GM10847 (cell line): ENCODE results near the gene AFAP1L2.

ENCODE experiments used
- POLR2A ChIP-seq: IDR thresholded peaks from 2 replicates; pipeline ENCODE4 v1.6.1; 2011; ENCODE audit not compliant: insufficient read length; ENCODE audit errors: extremely low read depth

AFAP1L2 gene

GRCh38 chr10:114429581-114430335 is 25.5 kb upstream of the AFAP1L2 start:
- no peak for TF ChIP-seq POLR2A

GRCh38 chr10:114427124-114427852 is 23.0 kb upstream of the AFAP1L2 start:
- TF ChIP-seq POLR2A = no peak

- TF ChIP-seq POLR2A = no peak
Observed at GRCh38 chr10:114426476-114426875, 22.2 kb upstream of the AFAP1L2 start.

GRCh38 chr10:114420811-114421485 is 16.6 kb upstream of the AFAP1L2 start:
- TF ChIP-seq POLR2A = no peak

GRCh38 chr10:114418109-114418508 is 13.8 kb upstream of the AFAP1L2 start:
- TF ChIP-seq POLR2A = no peak

GRCh38 chr10:114412907-114413797 is 8.8 kb upstream of the AFAP1L2 start:
- TF ChIP-seq POLR2A = no peak

GRCh38 chr10:114408968-114409444 is 4.7 kb upstream of the AFAP1L2 start:
- TF ChIP-seq POLR2A = no peak

GRCh38 chr10:114408112-114408967 is 4.0 kb upstream of the AFAP1L2 start:
- TF ChIP-seq POLR2A = no peak

- TF ChIP-seq POLR2A = no peak
Observed at GRCh38 chr10:114406455-114406854, 2.2 kb upstream of the AFAP1L2 start.

- TF ChIP-seq POLR2A = no peak
Observed at GRCh38 chr10:114405011-114405350, 679 bp upstream of the AFAP1L2 start.

GRCh38 chr10:114403541-114404161 is 651 bp downstream of the AFAP1L2 start:
- no peak for TF ChIP-seq POLR2A

- no peak for TF ChIP-seq POLR2A
Observed at GRCh38 chr10:114402871-114403540, 1.3 kb downstream of the AFAP1L2 start.

- no peak for TF ChIP-seq POLR2A
Observed at GRCh38 chr10:114402233-114402632, 2.1 kb downstream of the AFAP1L2 start.
